SIG-M5 (cell line): ENCODE measurements around the gene KLHL25.

Experiments used
- DNase-seq: peaks from one replicate; lab custom pipeline; 2025; lab: John Stamatoyannopoulos, UW

KLHL25 gene

GRCh38 chr15:85745525-85746150 is 49.1 kb downstream of the KLHL25 start:
- no peak for DNase-seq

GRCh38 chr15:85745023-85745422 is 49.7 kb downstream of the KLHL25 start:
- no peak for DNase-seq

- DNase-seq = no peak
Observed at GRCh38 chr15:85744579-85744978, 50.1 kb downstream of the KLHL25 start.

GRCh38 chr15:85743392-85744055 is 51.2 kb downstream of the KLHL25 start:
- DNase-seq = no peak

GRCh38 chr15:85742186-85742821 is 52.4 kb downstream of the KLHL25 start:
- DNase-seq = no peak

- DNase-seq = no peak
Observed at GRCh38 chr15:85741662-85742061, 53.1 kb downstream of the KLHL25 start.

GRCh38 chr15:85741021-85741421 is 53.7 kb downstream of the KLHL25 start:
- no peak for DNase-seq

GRCh38 chr15:85737061-85737460 is 57.7 kb downstream of the KLHL25 start:
- DNase-seq = no peak

- no peak for DNase-seq
Observed at GRCh38 chr15:85733416-85733815, 61.3 kb downstream of the KLHL25 start.

GRCh38 chr15:85730001-85730820 is 64.5 kb downstream of the KLHL25 start:
- no peak for DNase-seq

GRCh38 chr15:85727068-85727467 is 67.7 kb downstream of the KLHL25 start:
- DNase-seq = no peak

GRCh38 chr15:85726454-85726853 is 68.3 kb downstream of the KLHL25 start:
- no peak for DNase-seq

GRCh38 chr15:85725564-85725963 is 69.2 kb downstream of the KLHL25 start:
- no peak for DNase-seq

- no peak for DNase-seq
Observed at GRCh38 chr15:85725019-85725418, 69.7 kb downstream of the KLHL25 start.

GRCh38 chr15:85723960-85724945 is 70.5 kb downstream of the KLHL25 start:
- DNase-seq = no peak

- DNase-seq = no peak
Observed at GRCh38 chr15:85722374-85723152, 72.2 kb downstream of the KLHL25 start.

- no peak for DNase-seq
Observed at GRCh38 chr15:85718981-85719380, 75.7 kb downstream of the KLHL25 start.

GRCh38 chr15:85718271-85718971 is 76.3 kb downstream of the KLHL25 start:
- DNase-seq = no peak

GRCh38 chr15:85717212-85717611 is 77.5 kb downstream of the KLHL25 start:
- no peak for DNase-seq

GRCh38 chr15:85716261-85716660 is 78.5 kb downstream of the KLHL25 start:
- DNase-seq = no peak
